T1000 (cell line): ENCODE measurements around the gene POT1.

Source experiments
- DNase-seq: peaks from one replicate; lab custom pipeline; 2025; ENCODE audit warnings: mixed read lengths; lab: John Stamatoyannopoulos, UW

The POT1 gene

GRCh38 chr7:124808206-124808605 lies 121.4 kb downstream of the POT1 start:
- no peak for DNase-seq

- no peak for DNase-seq
Observed at GRCh38 chr7:124801330-124801895, 128.2 kb downstream of the POT1 start.

- DNase-seq: no peak
Observed at GRCh38 chr7:124800386-124800785, 129.2 kb downstream of the POT1 start.

- no peak for DNase-seq
Observed at GRCh38 chr7:124799448-124799847, 130.2 kb downstream of the POT1 start.

DNA sequence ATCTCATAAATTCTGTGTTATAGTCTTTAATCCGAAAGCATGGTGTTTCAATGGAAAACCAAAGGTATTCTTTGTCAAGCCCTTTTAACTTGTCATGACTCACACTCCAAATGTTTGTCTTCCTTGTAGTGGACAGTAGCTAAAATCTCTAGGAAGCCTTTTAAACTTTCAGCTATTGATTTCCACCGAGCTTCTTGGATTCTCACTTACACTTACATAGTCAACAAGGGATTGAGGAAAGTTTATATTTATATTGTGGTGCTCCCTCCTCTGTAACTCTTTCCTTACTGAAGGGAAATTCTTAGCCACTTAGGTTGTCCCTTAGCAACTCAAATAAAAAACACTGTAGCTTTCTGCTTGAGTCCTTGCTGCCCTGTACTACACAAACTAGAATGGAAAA lies 132.9 kb downstream of the POT1 start:
- no peak for DNase-seq

DNA sequence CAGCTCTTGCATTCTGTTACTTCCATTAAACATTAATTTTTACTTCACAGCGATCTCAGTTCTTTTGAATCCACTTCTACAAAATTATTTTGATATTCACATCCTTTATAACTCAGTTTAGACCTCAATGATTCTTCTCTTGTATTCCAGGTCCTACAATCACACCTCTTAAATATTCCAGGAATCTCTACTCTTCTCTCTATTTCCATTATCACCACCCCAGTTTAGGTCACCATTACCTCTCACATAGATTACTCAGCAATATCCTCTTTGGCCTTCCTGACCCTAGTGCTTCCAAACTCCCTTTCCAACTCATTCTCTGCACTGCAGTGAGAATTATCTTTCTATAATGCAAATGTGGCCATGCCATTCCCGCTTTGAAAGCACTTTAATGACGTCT lies 136.9 kb downstream of the POT1 start:
- no peak for DNase-seq

- no peak for DNase-seq
Observed at GRCh38 chr7:124792002-124792401, 137.6 kb downstream of the POT1 start.

GRCh38 chr7:124791426-124791825 lies 138.2 kb downstream of the POT1 start:
- no peak for DNase-seq

DNA sequence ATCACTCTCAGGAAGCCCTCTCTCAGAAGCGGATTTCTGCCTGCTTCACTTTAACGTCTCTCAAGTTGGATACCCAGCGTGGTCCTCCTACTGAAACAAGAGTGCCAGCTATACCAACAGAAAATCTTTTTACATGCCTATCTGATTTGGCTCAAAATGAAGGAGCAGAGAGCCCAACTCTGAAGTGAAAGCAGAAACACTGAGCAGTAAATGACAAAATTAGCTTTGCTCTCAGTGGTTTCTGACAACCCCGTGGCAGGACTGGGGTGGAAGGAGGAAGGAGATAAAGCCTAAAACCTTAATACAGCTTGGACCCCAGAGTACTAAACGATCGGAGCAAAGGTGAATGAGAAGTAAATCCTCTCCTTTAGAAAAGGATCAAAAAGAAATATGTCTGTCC lies 139.0 kb downstream of the POT1 start:
- no peak for DNase-seq

GRCh38 chr7:124785994-124786393 lies 143.6 kb downstream of the POT1 start:
- DNase-seq: no peak

GRCh38 chr7:124784879-124785818 lies 144.5 kb downstream of the POT1 start:
- peak; percentile 19 for DNase-seq

DNA sequence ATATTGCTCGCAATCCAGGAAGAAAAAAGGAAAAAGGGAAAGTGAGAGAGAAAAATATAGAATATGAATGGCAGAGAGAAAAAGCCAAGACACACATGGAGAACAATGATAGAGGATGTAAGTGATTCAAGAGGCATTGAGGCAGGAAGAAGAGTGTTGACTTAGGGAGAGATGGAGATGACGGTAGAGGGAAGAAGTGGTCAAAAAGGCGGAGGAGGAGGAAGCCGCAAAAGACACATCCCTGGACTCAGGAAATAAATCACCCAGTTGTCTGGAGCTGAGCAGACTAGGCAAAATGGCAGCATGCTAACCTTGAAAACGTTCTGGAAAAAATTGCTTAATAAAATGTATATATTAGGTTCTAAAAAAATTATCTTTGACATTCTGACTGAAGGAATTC lies 146.4 kb downstream of the POT1 start:
- DNase-seq: no peak

DNA sequence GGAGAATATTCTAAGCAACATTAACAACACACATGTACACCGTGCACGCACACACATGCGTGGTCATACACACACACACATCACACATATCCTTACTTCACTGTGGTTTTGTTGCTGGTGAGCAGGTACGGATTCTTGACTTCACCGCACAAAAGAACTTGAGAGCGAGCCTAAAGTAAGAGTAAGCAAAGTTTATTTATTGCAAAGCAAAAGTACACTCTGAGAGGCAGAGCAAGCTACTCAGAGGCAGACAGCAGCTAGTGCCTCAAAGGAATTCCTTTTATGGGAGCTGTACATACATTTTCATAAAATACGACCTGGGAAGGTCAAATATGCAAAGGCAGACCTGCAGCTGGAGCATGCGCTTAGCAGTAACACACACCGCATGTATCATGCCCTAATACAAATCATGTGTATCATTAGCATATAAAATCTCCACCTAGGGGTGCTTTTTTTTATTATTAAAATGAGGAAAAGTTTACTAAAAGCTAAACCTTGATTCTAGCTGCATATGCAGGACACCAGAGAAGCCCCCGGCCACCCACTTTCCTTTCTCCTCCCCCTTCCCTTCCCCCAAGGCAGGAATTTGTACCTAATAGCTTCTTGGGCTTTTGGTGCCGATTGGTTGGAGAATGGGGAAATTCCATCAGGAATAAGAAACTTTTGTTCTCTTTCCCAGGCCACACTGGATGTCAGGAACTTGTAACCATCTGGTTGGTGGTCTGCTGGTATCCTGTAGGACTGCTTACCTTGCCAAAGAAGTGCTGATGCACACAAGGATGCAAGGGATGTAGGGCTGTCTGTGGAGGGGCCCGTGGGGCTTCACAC lies 147.5 kb downstream of the POT1 start:
- no peak for DNase-seq

DNA sequence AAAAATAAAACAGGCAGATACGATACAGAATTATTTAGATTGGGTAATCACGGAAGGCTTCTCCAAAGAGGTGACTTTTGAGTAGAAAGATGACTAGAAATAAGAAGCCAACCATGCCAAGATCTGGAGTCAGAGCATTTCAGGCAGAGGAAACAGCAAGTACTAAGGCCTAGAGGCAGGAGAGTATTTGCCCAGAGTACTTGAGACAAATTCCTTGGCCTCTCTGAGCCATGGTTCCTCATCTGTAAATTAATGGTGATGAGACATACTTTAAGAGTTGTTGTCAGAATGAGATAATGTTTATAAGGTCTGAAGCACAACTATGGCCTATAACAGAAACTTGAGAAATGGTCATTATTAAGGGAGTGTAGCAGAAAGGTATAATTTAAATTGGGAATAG lies 148.2 kb downstream of the POT1 start:
- no peak for DNase-seq

GRCh38 chr7:124780608-124781007 lies 149.0 kb downstream of the POT1 start:
- DNase-seq: no peak

- DNase-seq: no peak
Observed at GRCh38 chr7:124780056-124780455, 149.6 kb downstream of the POT1 start.

DNA sequence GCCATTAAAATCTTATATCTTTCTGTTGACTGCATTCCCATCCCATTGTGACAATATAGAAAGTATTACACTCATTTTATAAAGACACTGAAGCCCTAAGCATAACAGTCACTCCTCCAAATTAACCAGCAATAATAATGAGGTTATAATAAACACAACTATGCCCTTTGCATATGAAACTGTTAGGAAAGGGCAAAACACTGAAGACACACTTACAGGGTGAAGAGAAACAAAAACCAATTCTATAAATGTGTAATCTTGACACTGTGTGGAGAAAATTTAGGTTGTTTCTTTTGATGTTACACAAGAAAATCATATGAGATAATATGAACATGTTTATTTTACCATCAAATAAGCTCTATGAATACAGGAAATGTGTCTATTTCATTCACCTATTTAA lies 150.0 kb downstream of the POT1 start:
- DNase-seq: no peak

- DNase-seq: no peak
Observed at GRCh38 chr7:124779194-124779593, 150.4 kb downstream of the POT1 start.

DNA sequence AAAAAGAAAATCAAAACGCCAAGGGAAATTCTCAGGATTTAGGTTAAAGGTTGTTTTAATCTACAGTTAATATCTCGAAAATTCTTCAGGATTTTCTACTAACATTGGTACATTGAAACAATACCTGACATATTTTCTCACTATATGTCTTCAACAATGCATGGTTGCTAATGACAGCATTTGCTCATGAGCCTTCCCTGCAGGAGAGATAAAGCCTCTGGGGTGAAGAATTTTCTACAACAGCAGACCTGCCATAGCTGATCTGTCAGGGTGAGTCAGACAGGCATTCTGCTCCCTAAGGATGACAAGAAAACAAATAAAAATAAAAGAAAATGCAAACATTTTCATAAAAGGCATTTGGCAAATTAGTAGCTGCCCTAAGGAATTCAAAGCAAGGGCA lies 152.4 kb downstream of the POT1 start:
- DNase-seq: no peak

- no peak for DNase-seq
Observed at GRCh38 chr7:124776153-124776552, 153.5 kb downstream of the POT1 start.

DNA sequence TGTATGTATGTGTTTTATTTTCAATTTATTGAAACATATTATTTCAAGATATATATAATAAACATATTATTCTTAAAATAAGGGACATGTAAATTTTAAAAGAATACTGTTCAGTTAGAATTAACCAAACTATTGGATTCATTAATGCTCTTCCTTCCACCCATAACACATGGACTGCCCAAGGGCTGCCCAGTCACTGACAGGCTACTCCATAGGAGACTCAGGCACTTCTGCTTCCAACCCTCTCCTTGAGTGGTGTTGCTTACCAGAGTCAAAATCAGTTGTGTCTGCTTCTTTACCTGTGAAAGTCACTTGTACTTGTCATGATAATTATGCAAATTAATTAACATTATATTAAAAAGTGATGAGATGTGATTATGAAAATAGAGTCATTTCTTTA lies 154.2 kb downstream of the POT1 start:
- DNase-seq: no peak

DNA sequence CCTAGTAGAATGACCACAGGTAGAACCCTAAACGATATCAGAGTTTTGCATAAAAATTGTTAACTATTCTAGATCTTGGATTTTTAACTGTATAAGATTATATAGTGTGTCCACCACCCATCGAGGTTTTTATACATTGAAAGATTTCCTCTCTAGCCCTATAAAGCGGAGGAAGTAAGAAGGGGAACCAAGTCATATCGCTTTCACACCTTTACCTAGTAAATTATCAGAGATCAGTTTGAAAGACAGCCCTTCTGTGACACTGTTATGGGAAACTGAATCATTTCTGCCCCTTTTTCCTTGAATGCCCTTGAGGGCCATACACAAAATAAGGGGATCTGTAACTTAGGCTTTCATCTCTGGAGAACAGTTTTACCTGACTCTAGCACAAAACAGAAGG lies 155.7 kb downstream of the POT1 start:
- no peak for DNase-seq

DNA sequence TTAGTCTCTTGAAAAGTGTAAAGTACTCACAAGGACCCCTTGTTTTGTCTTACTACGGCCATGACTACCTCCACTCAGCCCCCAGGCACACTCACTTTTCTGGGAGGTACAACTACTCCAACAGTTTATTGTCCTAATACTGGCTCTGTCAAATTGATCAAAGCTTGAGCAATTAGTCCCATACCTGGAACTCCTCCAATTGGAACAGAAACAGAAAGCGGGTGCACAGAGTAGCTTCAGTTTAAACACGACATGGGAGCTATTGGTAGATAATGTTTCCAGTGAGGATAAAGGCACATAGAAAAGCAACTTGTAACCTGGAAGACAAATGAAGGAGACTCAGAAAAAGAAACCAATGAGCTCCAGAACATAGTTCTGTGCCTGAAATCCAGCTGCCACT lies 156.3 kb downstream of the POT1 start:
- DNase-seq: no peak
